ENCODE measurements around the gene PDCD4.

PDCD4 gene

GRCh38 chr10:110871298-110872084 lies at the start of gene PDCD4:
PDCD4 (plus strand) TSS chr10:110871928; CDS start chr10:110876028, 4,100 bp downstream.
- H3K36me3 Mint-ChIP-seq (ENCODE audit: low read depth) = peaks cover 10% of the 10 kb centered on the region
- peak within 1 kb of the TSS; percentile 99 for H3K27ac Mint-ChIP-seq
- H3K4me3 Mint-ChIP-seq = peak within 1 kb of the TSS; percentile 97
- peak; percentile 96 for DNase-seq (ENCODE audit: low spot score)
- peaks cover 56% of the 10 kb centered on the region for H3K4me1 Mint-ChIP-seq (ENCODE audit: low read depth)
- no peaks in the 10 kb centered on the region for H3K27me3 Mint-ChIP-seq (ENCODE audit: low read depth)
- no peaks in the 10 kb centered on the region for H3K9me3 Mint-ChIP-seq

GRCh38 chr10:110822035-110822711 lies 49.6 kb upstream of the PDCD4 start:
- Mint-ChIP-seq H3K36me3 (ENCODE audit: low read depth) (no peaks in the 10 kb centered on the region), H3K4me1 (ENCODE audit: low read depth) (peaks cover 11% of the 10 kb centered on the region), H3K4me3 (no peak overlapping the region), H3K27me3 (ENCODE audit: low read depth) (peaks cover 13% of the 10 kb centered on the region), H3K9me3 (no peaks in the 10 kb centered on the region), H3K27ac (no peak overlapping the region)
- no peak for DNase-seq (ENCODE audit: low spot score)

- H3K4me3 Mint-ChIP-seq = no peak overlapping the region
- DNase-seq (ENCODE audit: low spot score) = no peak
- no peaks in the 10 kb centered on the region for H3K36me3 Mint-ChIP-seq (ENCODE audit: low read depth)
- peaks cover 13% of the 10 kb centered on the region for H3K27me3 Mint-ChIP-seq (ENCODE audit: low read depth)
- no peak overlapping the region for H3K27ac Mint-ChIP-seq
- no peaks in the 10 kb centered on the region for H3K9me3 Mint-ChIP-seq
- peaks cover 6% of the 10 kb centered on the region for H3K4me1 Mint-ChIP-seq (ENCODE audit: low read depth)
Observed at GRCh38 chr10:110822712-110823311, 48.9 kb upstream of the PDCD4 start.

GRCh38 chr10:110824152-110824441 lies 47.6 kb upstream of the PDCD4 start:
- H3K4me3 Mint-ChIP-seq = no peak overlapping the region
- H3K4me1 Mint-ChIP-seq (ENCODE audit: low read depth) = peaks cover 6% of the 10 kb centered on the region
- H3K27me3 Mint-ChIP-seq (ENCODE audit: low read depth) = peaks cover 13% of the 10 kb centered on the region
- H3K36me3 Mint-ChIP-seq (ENCODE audit: low read depth) = no peaks in the 10 kb centered on the region
- no peak overlapping the region for H3K27ac Mint-ChIP-seq
- H3K9me3 Mint-ChIP-seq = no peaks in the 10 kb centered on the region
- no peak for DNase-seq (ENCODE audit: low spot score)

- no peak overlapping the region for H3K4me3 Mint-ChIP-seq
- no peak overlapping the region for H3K27ac Mint-ChIP-seq
- no peaks in the 10 kb centered on the region for H3K36me3 Mint-ChIP-seq (ENCODE audit: low read depth)
- peaks cover 6% of the 10 kb centered on the region for H3K4me1 Mint-ChIP-seq (ENCODE audit: low read depth)
- H3K27me3 Mint-ChIP-seq (ENCODE audit: low read depth) = peaks cover 13% of the 10 kb centered on the region
- no peak for DNase-seq (ENCODE audit: low spot score)
- no peaks in the 10 kb centered on the region for H3K9me3 Mint-ChIP-seq
Observed at GRCh38 chr10:110824660-110825059, 47.1 kb upstream of the PDCD4 start.

GRCh38 chr10:110825508-110825907 lies 46.2 kb upstream of the PDCD4 start:
- Mint-ChIP-seq H3K9me3 (no peaks in the 10 kb centered on the region), H3K4me1 (ENCODE audit: low read depth) (peaks cover 6% of the 10 kb centered on the region), H3K36me3 (ENCODE audit: low read depth) (no peaks in the 10 kb centered on the region), H3K4me3 (no peak overlapping the region), H3K27me3 (ENCODE audit: low read depth) (peaks cover 13% of the 10 kb centered on the region), H3K27ac (no peak overlapping the region)
- no peak for DNase-seq (ENCODE audit: low spot score)

GRCh38 chr10:110827410-110827809 lies 44.3 kb upstream of the PDCD4 start:
- H3K9me3 Mint-ChIP-seq = no peaks in the 10 kb centered on the region
- DNase-seq (ENCODE audit: low spot score) = no peak
- H3K4me1 Mint-ChIP-seq (ENCODE audit: low read depth) = peaks cover 1% of the 10 kb centered on the region
- H3K36me3 Mint-ChIP-seq (ENCODE audit: low read depth) = no peaks in the 10 kb centered on the region
- H3K27me3 Mint-ChIP-seq (ENCODE audit: low read depth) = peaks cover 13% of the 10 kb centered on the region
- H3K4me3 Mint-ChIP-seq = no peak overlapping the region
- no peak overlapping the region for H3K27ac Mint-ChIP-seq

- Mint-ChIP-seq H3K4me3 (no peak overlapping the region), H3K27ac (no peak overlapping the region), H3K27me3 (ENCODE audit: low read depth) (peaks cover 13% of the 10 kb centered on the region), H3K9me3 (no peaks in the 10 kb centered on the region), H3K4me1 (ENCODE audit: low read depth) (no peaks in the 10 kb centered on the region), H3K36me3 (ENCODE audit: low read depth) (no peaks in the 10 kb centered on the region)
- DNase-seq (ENCODE audit: low spot score) = no peak
Observed at GRCh38 chr10:110827875-110828274, 43.9 kb upstream of the PDCD4 start.

- Mint-ChIP-seq H3K27me3 (ENCODE audit: low read depth) (peaks cover 13% of the 10 kb centered on the region), H3K27ac (no peak overlapping the region), H3K9me3 (no peaks in the 10 kb centered on the region), H3K36me3 (ENCODE audit: low read depth) (no peaks in the 10 kb centered on the region), H3K4me1 (ENCODE audit: low read depth) (peaks cover 2% of the 10 kb centered on the region), H3K4me3 (no peak overlapping the region)
- DNase-seq (ENCODE audit: low spot score) = no peak
Observed at GRCh38 chr10:110828525-110828924, 43.2 kb upstream of the PDCD4 start.

GRCh38 chr10:110829721-110830410 lies 41.9 kb upstream of the PDCD4 start:
- Mint-ChIP-seq H3K27me3 (ENCODE audit: low read depth) (peaks cover 9% of the 10 kb centered on the region), H3K4me1 (ENCODE audit: low read depth) (peaks cover 10% of the 10 kb centered on the region), H3K4me3 (no peak overlapping the region), H3K36me3 (ENCODE audit: low read depth) (no peaks in the 10 kb centered on the region), H3K27ac (no peak overlapping the region), H3K9me3 (no peaks in the 10 kb centered on the region)
- DNase-seq (ENCODE audit: low spot score) = no peak

GRCh38 chr10:110833234-110833940 lies 38.3 kb upstream of the PDCD4 start:
- Mint-ChIP-seq H3K4me1 (ENCODE audit: low read depth) (peaks cover 17% of the 10 kb centered on the region), H3K4me3 (no peak overlapping the region), H3K36me3 (ENCODE audit: low read depth) (no peaks in the 10 kb centered on the region), H3K27ac (no peak overlapping the region), H3K9me3 (no peaks in the 10 kb centered on the region), H3K27me3 (ENCODE audit: low read depth) (no peaks in the 10 kb centered on the region)
- no peak for DNase-seq (ENCODE audit: low spot score)

- Mint-ChIP-seq H3K27me3 (ENCODE audit: low read depth) (no peaks in the 10 kb centered on the region), H3K4me1 (ENCODE audit: low read depth) (peaks cover 17% of the 10 kb centered on the region), H3K27ac (no peak overlapping the region), H3K4me3 (no peak overlapping the region), H3K9me3 (no peaks in the 10 kb centered on the region), H3K36me3 (ENCODE audit: low read depth) (no peaks in the 10 kb centered on the region)
- DNase-seq (ENCODE audit: low spot score) = no peak
Observed at GRCh38 chr10:110833941-110834628, 37.6 kb upstream of the PDCD4 start.

GRCh38 chr10:110834629-110835301 lies 37.0 kb upstream of the PDCD4 start:
- H3K4me3 Mint-ChIP-seq = no peak overlapping the region
- peaks cover 17% of the 10 kb centered on the region for H3K4me1 Mint-ChIP-seq (ENCODE audit: low read depth)
- H3K36me3 Mint-ChIP-seq (ENCODE audit: low read depth) = no peaks in the 10 kb centered on the region
- H3K9me3 Mint-ChIP-seq = no peaks in the 10 kb centered on the region
- no peaks in the 10 kb centered on the region for H3K27me3 Mint-ChIP-seq (ENCODE audit: low read depth)
- H3K27ac Mint-ChIP-seq = peak overlapping the region; percentile 42
- no peak for DNase-seq (ENCODE audit: low spot score)
